Effector memory CD4-positive, alpha-beta T cell (primary cell): ENCODE results near the gene EPC1.
"Not testable (repeated sequence)": the region's sequence is repeated elsewhere in the genome, so short reads cannot be mapped to it uniquely, and the experiment has no call there.

ENCODE experiments used
- DNase-seq, 3 donors: peaks; one replicate each; pipeline ENCODE4 v3.0.0-alpha.2; 2020
- H3K27ac ChIP-seq: 2 replicates; pipeline ENCODE4 v1.7.0; 2013; ENCODE audit warnings: mild to moderate bottlenecking, low read length, moderate library complexity; ENCODE audit not compliant: insufficient read depth, poor library complexity, severe bottlenecking
- H3K27me3 ChIP-seq: replicated peaks from 2 replicates; pipeline ENCODE4 v1.7.0; 2013; ENCODE audit warnings: mild to moderate bottlenecking, low read length; ENCODE audit not compliant: insufficient read depth, control insufficient read depth, poor library complexity, severe bottlenecking
- H3K36me3 ChIP-seq: 2 replicates; pipeline ENCODE4 v1.7.0; 2013; ENCODE audit warnings: mild to moderate bottlenecking, low read length, moderate library complexity; ENCODE audit not compliant: control insufficient read depth, insufficient read depth
- H3K4me1 ChIP-seq: 2 replicates; pipeline ENCODE4 v1.7.0; 2013; ENCODE audit warnings: low read length, mild to moderate bottlenecking; ENCODE audit not compliant: control insufficient read depth, insufficient read depth, poor library complexity, severe bottlenecking
- H3K4me3 ChIP-seq: 2 replicates; pipeline ENCODE4 v1.7.0; 2013; ENCODE audit warnings: low read length, low read depth, mild to moderate bottlenecking; ENCODE audit not compliant: insufficient read depth, poor library complexity, severe bottlenecking
- H3K9me3 ChIP-seq: 2 replicates; pipeline ENCODE4 v1.7.0; 2013; ENCODE audit warnings: mild to moderate bottlenecking, low read length, moderate library complexity; ENCODE audit not compliant: control insufficient read depth
- total RNA-seq, 3 donors: gene quantifications; one replicate each; lab custom pipeline; 2026; lab: John Stamatoyannopoulos, UW

Gene EPC1, protein sequence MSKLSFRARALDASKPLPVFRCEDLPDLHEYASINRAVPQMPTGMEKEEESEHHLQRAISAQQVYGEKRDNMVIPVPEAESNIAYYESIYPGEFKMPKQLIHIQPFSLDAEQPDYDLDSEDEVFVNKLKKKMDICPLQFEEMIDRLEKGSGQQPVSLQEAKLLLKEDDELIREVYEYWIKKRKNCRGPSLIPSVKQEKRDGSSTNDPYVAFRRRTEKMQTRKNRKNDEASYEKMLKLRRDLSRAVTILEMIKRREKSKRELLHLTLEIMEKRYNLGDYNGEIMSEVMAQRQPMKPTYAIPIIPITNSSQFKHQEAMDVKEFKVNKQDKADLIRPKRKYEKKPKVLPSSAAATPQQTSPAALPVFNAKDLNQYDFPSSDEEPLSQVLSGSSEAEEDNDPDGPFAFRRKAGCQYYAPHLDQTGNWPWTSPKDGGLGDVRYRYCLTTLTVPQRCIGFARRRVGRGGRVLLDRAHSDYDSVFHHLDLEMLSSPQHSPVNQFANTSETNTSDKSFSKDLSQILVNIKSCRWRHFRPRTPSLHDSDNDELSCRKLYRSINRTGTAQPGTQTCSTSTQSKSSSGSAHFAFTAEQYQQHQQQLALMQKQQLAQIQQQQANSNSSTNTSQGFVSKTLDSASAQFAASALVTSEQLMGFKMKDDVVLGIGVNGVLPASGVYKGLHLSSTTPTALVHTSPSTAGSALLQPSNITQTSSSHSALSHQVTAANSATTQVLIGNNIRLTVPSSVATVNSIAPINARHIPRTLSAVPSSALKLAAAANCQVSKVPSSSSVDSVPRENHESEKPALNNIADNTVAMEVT
- 263 to 279 (median 263) reads per million in 3 donors for total RNA-seq

GRCh38 chr10:32346551-32347362 lies at the start of gene EPC1:
Gene EPC1, minus strand, starts transcription at chr10:32347158. Its CDS starts 243 bp downstream, at chr10:32346915.
- no peaks in the 10 kb centered on the region for H3K27me3 ChIP-seq
- peaks cover 35% of the 10 kb centered on the region for H3K4me1 ChIP-seq
- peak within 1 kb of the TSS; percentile 98 for H3K4me3 ChIP-seq
- peak within 1 kb of the TSS; percentile 100 for H3K27ac ChIP-seq
- peak; percentile 72 to 80 (median 80) for DNase-seq
- no peaks in the 10 kb centered on the region for H3K9me3 ChIP-seq
- H3K36me3 ChIP-seq: no peaks in the 10 kb centered on the region

GRCh38 chr10:32393911-32394310 lies 47.0 kb upstream of the EPC1 start:
- Histone ChIP-seq H3K27ac (no peak overlapping the region), H3K36me3 (no peaks in the 10 kb centered on the region), H3K4me3 (no peak overlapping the region), H3K9me3 (no peaks in the 10 kb centered on the region), H3K27me3 (no peaks in the 10 kb centered on the region), H3K4me1 (no peaks in the 10 kb centered on the region)
- DNase-seq: no peak

- not testable (repeated sequence) for H3K4me1 ChIP-seq, DNase-seq, H3K27me3 ChIP-seq, H3K27ac ChIP-seq, H3K9me3 ChIP-seq, H3K4me3 ChIP-seq, H3K36me3 ChIP-seq
Observed at GRCh38 chr10:32392284-32392683, 45.3 kb upstream of the EPC1 start.

GRCh38 chr10:32390193-32390592 lies 43.2 kb upstream of the EPC1 start:
- no peak for DNase-seq
- H3K27me3 ChIP-seq: no peaks in the 10 kb centered on the region
- H3K36me3 ChIP-seq: no peaks in the 10 kb centered on the region
- H3K4me1 ChIP-seq: peaks cover 3% of the 10 kb centered on the region
- H3K4me3 ChIP-seq: no peak overlapping the region
- H3K9me3 ChIP-seq: no peaks in the 10 kb centered on the region
- no peak overlapping the region for H3K27ac ChIP-seq

GRCh38 chr10:32388258-32389027 lies 41.5 kb upstream of the EPC1 start:
- Histone ChIP-seq H3K27ac (no peak overlapping the region), H3K4me3 (no peak overlapping the region), H3K4me1 (peaks cover 3% of the 10 kb centered on the region), H3K9me3 (no peaks in the 10 kb centered on the region), H3K27me3 (no peaks in the 10 kb centered on the region), H3K36me3 (no peaks in the 10 kb centered on the region)
- no peak for DNase-seq

GRCh38 chr10:32386623-32387260 lies 39.8 kb upstream of the EPC1 start:
- H3K27ac ChIP-seq: no peak overlapping the region
- H3K4me1 ChIP-seq: peaks cover 3% of the 10 kb centered on the region
- H3K27me3 ChIP-seq: no peaks in the 10 kb centered on the region
- H3K9me3 ChIP-seq: no peaks in the 10 kb centered on the region
- H3K4me3 ChIP-seq: no peak overlapping the region
- no peaks in the 10 kb centered on the region for H3K36me3 ChIP-seq
- no peak for DNase-seq

GRCh38 chr10:32384171-32384570 lies 37.2 kb upstream of the EPC1 start:
- H3K4me3 ChIP-seq: no peak overlapping the region

DNA sequence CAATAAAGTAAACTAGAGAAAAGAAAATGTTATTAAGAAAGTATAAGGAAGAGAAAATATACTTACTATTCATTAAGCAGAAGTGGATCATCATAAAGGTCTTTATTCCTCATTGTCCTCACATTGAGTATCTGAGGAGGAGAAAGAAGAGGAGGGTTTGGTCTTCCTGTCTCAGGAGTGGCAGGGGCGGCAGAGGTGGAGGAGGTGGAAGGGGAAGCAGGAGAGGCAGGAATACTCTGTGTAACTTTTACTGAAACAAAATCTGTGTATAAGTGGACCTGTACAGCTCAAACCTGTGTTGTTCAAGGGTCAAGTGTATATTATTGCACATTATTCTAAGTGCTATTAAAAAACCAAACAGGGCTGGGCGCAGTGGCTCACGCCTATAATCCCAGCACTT lies 34.2 kb upstream of the EPC1 start:
- Histone ChIP-seq H3K27ac (no peak overlapping the region), H3K4me1 (no peaks in the 10 kb centered on the region), H3K27me3 (no peaks in the 10 kb centered on the region), H3K36me3 (no peaks in the 10 kb centered on the region), H3K4me3 (no peak overlapping the region), H3K9me3 (no peaks in the 10 kb centered on the region)
- no peak for DNase-seq

More at GRCh38 chr10:32384171-32384570, 37.2 kb upstream of the EPC1 start:
- Histone ChIP-seq H3K9me3 (no peaks in the 10 kb centered on the region), H3K36me3 (no peaks in the 10 kb centered on the region), H3K27me3 (no peaks in the 10 kb centered on the region), H3K27ac (no peak overlapping the region), H3K4me1 (peaks cover 3% of the 10 kb centered on the region)
- no peak for DNase-seq
